SK-N-SH (cell line): ENCODE measurements around the gene THSD7A. TPM values are rescaled to one million over a fixed set of nuclear protein-coding genes. Genes with fewer than 3 reads are reported as not detected.

Experiments used
- CTCF ChIA-PET: fragments of 300-600, 350-600 bp; formaldehyde crosslinking; extraction: SDS; loops from one replicate; lab custom pipeline; 2021; lab: Yijun Ruan, JAX
- POLR2A ChIA-PET: fragments of 350-600 bp; sonication (Branson Sonifier 250); formaldehyde crosslinking; extraction: SDS; loops from one replicate; lab custom pipeline; 2020; ENCODE audit warnings: antibody characterized with exemption, inconsistent platforms; lab: Yijun Ruan, JAX
- DNase-seq: peaks from one replicate; pipeline ENCODE4 v3.0.0; 2012
- H2AFZ ChIP-seq: fragments of 200-600 bp; sonication (generic); 2 replicates; pipeline ENCODE4 v1.8.1; 2016; ENCODE audit warnings: antibody characterized with exemption, mild to moderate bottlenecking, low read depth
- H3F3A ChIP-seq: fragments of 200-600 bp; sonication (generic); replicated peaks from 2 replicates; pipeline ENCODE3; 2016; ENCODE audit warnings: antibody characterized with exemption, mild to moderate bottlenecking; ENCODE audit not compliant: insufficient read depth
- H3K27ac ChIP-seq, 2 experiments: fragments of 200-500 bp in 1 of 2; fragments of 200-600 bp in 1 of 2; sonication (Bioruptor generic) in 1 of 2; sonication (generic), shearing (Covaris generic) in 1 of 2; 2 replicates each; pipeline versions ENCODE4 v1.5.1 to v1.6.1; 2014 to 2016; ENCODE audit warnings: low read depth in 2 of 2, inconsistent platforms in 1 of 2, low read length in 1 of 2, mild to moderate bottlenecking in 1 of 2, mixed read lengths in 1 of 2
- H3K27me3 ChIP-seq: fragments of 200-600 bp; sonication (generic), shearing (Covaris generic); 2 replicates; pipeline ENCODE4 v1.6.1; 2016; ENCODE audit warnings: mixed run types; ENCODE audit not compliant: insufficient read depth
- H3K36me3 ChIP-seq, 2 experiments: fragments of 200-500 bp in 1 of 2; fragments of 200-600 bp in 1 of 2; sonication (Bioruptor generic) in 1 of 2; sonication (generic) in 1 of 2; replicated peaks in 1 of 2; 2 replicates each; pipeline versions ENCODE3 to v1.5.1; 2014 to 2016; ENCODE audit warnings: low read length in 1 of 2, mild to moderate bottlenecking in 1 of 2; ENCODE audit not compliant: insufficient read depth in 2 of 2, control insufficient read depth in 1 of 2
- H3K4me1 ChIP-seq, 2 experiments: fragments of 200-500 bp in 1 of 2; fragments of 200-600 bp in 1 of 2; sonication (Bioruptor generic) in 1 of 2; sonication (generic), shearing (Covaris generic) in 1 of 2; 2 replicates each; pipeline versions ENCODE4 v1.5.1 to v1.6.1; 2014 to 2016; ENCODE audit warnings: low read depth in 1 of 2, low read length in 1 of 2, mixed run types in 1 of 2; ENCODE audit not compliant: insufficient read depth in 2 of 2, control insufficient read depth in 1 of 2
- H3K4me2 ChIP-seq: fragments of 200-600 bp; sonication (generic), shearing (Covaris generic); 2 replicates; pipeline ENCODE4 v1.6.1; 2017; ENCODE audit warnings: mixed run types
- H3K4me3 ChIP-seq, 2 experiments: fragments of 200-500 bp in 1 of 2; fragments of 200-600 bp in 1 of 2; sonication (Bioruptor generic) in 1 of 2; sonication (generic), shearing (Covaris generic) in 1 of 2; 2 replicates each; pipeline versions ENCODE4 v1.5.1 to v1.8.1; 2014 to 2016; ENCODE audit warnings: low read depth in 2 of 2, inconsistent platforms in 1 of 2, low read length in 1 of 2, mild to moderate bottlenecking in 1 of 2, mixed read lengths in 1 of 2, moderate library complexity in 1 of 2
- H3K79me2 ChIP-seq: fragments of 200-600 bp; sonication (generic); 2 replicates; pipeline ENCODE4 v1.8.1; 2017; ENCODE audit warnings: mild to moderate bottlenecking; ENCODE audit not compliant: insufficient read depth
- H3K9ac ChIP-seq: fragments of 200-600 bp; sonication (generic); 2 replicates; pipeline ENCODE4 v1.6.1; 2017; ENCODE audit warnings: mixed run types
- H3K9me2 ChIP-seq: fragments of 200-600 bp; sonication (generic); 2 replicates; pipeline ENCODE4 v1.6.1; 2017; ENCODE audit warnings: mixed run types
- H3K9me3 ChIP-seq: fragments of 200-600 bp; sonication (generic); 2 replicates; pipeline ENCODE4 v1.6.1; 2017; ENCODE audit warnings: mixed run types, mild to moderate bottlenecking, moderate library complexity
- H4K20me1 ChIP-seq: fragments of 200-600 bp; sonication (generic); 2 replicates; pipeline ENCODE4 v1.6.1; 2017; ENCODE audit warnings: mild to moderate bottlenecking, mixed run types; ENCODE audit not compliant: insufficient read depth
- CHD2 ChIP-seq: fragments of 150-350 bp; IDR thresholded peaks from 2 replicates; pipeline ENCODE4 v1.6.1; 2018; ENCODE audit warnings: low read length; ENCODE audit not compliant: partially characterized antibody
- ELF1 ChIP-seq: IDR thresholded peaks from 2 replicates; pipeline ENCODE4 v1.4.0; 2012
- EP300 ChIP-seq, 2 experiments: IDR thresholded peaks; 2 replicates each; pipeline versions ENCODE4 v1.4.0 to v1.6.1; 2012; ENCODE audit warnings: borderline replicate concordance in 1 of 2, low read depth in 1 of 2, low read length in 1 of 2
- EZH2phosphoT487 ChIP-seq: fragments of 200-600 bp; sonication (generic); IDR thresholded peaks from 2 replicates; pipeline ENCODE4 v1.6.1; 2017; ENCODE audit warnings: low read depth, mixed run types, mild to moderate bottlenecking, antibody characterized with exemption, moderate library complexity, borderline replicate concordance
- FOSL2 ChIP-seq: IDR thresholded peaks from 2 replicates; pipeline ENCODE4 v1.4.0; 2012; ENCODE audit warnings: low read depth, mild to moderate bottlenecking, moderate library complexity, borderline replicate concordance
- FOXJ3 ChIP-seq: sonication (generic); formaldehyde crosslinking; IDR thresholded peaks from 2 replicates; pipeline ENCODE4 v1.5.1; 2020; ENCODE audit warnings: mild to moderate bottlenecking, missing genetic modification reagents
- FOXM1 ChIP-seq: IDR thresholded peaks from 2 replicates; pipeline ENCODE4 v1.4.0; 2012; ENCODE audit warnings: low read depth, mild to moderate bottlenecking
- GABPA ChIP-seq: IDR thresholded peaks from 2 replicates; pipeline ENCODE4 v1.4.0; 2012; ENCODE audit warnings: low read depth, mild to moderate bottlenecking
- GATA2 ChIP-seq: sonication (generic); formaldehyde crosslinking; IDR thresholded peaks from 2 replicates; pipeline ENCODE4 v1.5.0; 2020; ENCODE audit warnings: mild to moderate bottlenecking, missing genetic modification reagents
- IRF3 ChIP-seq: fragments of 150-350 bp; IDR thresholded peaks from 2 replicates; pipeline ENCODE4 v1.6.1; 2016; ENCODE audit warnings: mild to moderate bottlenecking, low read depth, low read length
- JUND ChIP-seq: IDR thresholded peaks from 2 replicates; pipeline ENCODE4 v1.4.0; 2012
- MEF2A ChIP-seq: IDR thresholded peaks from 2 replicates; pipeline ENCODE4 v1.4.0; 2012; ENCODE audit warnings: low read depth, borderline replicate concordance
- MXI1 ChIP-seq: IDR thresholded peaks from 2 replicates; pipeline ENCODE4 v1.6.1; 2012; ENCODE audit warnings: mild to moderate bottlenecking, low read depth, low read length, improper control_type of control experiment
- RAD21 ChIP-seq: IDR thresholded peaks from 2 replicates; pipeline ENCODE4 v1.6.1; 2012; ENCODE audit warnings: mild to moderate bottlenecking, low read length
- RCOR1 ChIP-seq: fragments of 150-350 bp; IDR thresholded peaks from 2 replicates; pipeline ENCODE4 v1.6.1; 2017; ENCODE audit warnings: antibody characterized with exemption, low read length
- RFX5 ChIP-seq: IDR thresholded peaks from 2 replicates; pipeline ENCODE4 v1.6.1; 2012; ENCODE audit warnings: mild to moderate bottlenecking, improper control_type of control experiment, low read length
- SIN3A ChIP-seq: IDR thresholded peaks from 2 replicates; pipeline ENCODE4 v1.6.1; 2012; ENCODE audit warnings: low read depth, mild to moderate bottlenecking, low read length, moderate library complexity, borderline replicate concordance
- SMC3 ChIP-seq: IDR thresholded peaks from 2 replicates; pipeline ENCODE4 v1.6.1; 2012; ENCODE audit warnings: low read depth, low read length, improper control_type of control experiment
- TEAD4 ChIP-seq: IDR thresholded peaks from 2 replicates; pipeline ENCODE4 v1.4.0; 2012; ENCODE audit warnings: mild to moderate bottlenecking, borderline replicate concordance; ENCODE audit not compliant: insufficient read depth
- YY1 ChIP-seq: IDR thresholded peaks from 2 replicates; pipeline ENCODE4 v1.4.0; 2012; ENCODE audit warnings: low read depth, mild to moderate bottlenecking
- WGBS: methylation state at CpG from one replicate; pipeline ENCODE4 v1.1.6; 2017; ENCODE audit warnings: low lambda C conversion rate; 5-methylcytosine and 5-hydroxymethylcytosine counted together
- polyA plus RNA-seq, 3 experiments: library from polyadenylated mRNA; depleted of rRNA; stranded (reverse); fragments of >200 nt; gene quantifications; 2 replicates each; pipeline ENCODE4 v1.2.3, GENCODE V29; 2012
- TF ChIP-seq, protein P1 (sequence below): IDR thresholded peaks from 2 replicates; pipeline ENCODE4; 2012
- TF ChIP-seq, protein P2 (sequence below): IDR thresholded peaks from 2 replicates; pipeline ENCODE4 v1.4.0; 2012; ENCODE audit warnings: low read depth, borderline replicate concordance
- TF ChIP-seq, protein P3 (sequence below): IDR thresholded peaks from 2 replicates; pipeline ENCODE4 v1.4.0; 2012; ENCODE audit warnings: low read depth, borderline replicate concordance

Gene THSD7A
- polyA plus RNA-seq, 1 of the 3 experiments (the other 2 are of a cell fraction): 0.16 TPM

- CTCF ChIA-PET: no interaction called here
- POLR2A ChIA-PET: interaction anchor here (0.6 kb wide), 1 partner anchor 1885 kb away, joined by 3 read pairs; no protein-coding TSS in a partner anchor
- Histone ChIP-seq H3K9me2 (no peaks in the 10 kb centered on the region), H3K27ac (no peak overlapping the region), H3K4me3 (no peak overlapping the region), H4K20me1 (no peaks in the 10 kb centered on the region), H3K79me2 (no peaks in the 10 kb centered on the region), H3K4me2 (no peak overlapping the region), H3K27me3 (no peaks in the 10 kb centered on the region), H3K4me1 (peaks cover 0 to 20% of the 10 kb centered on the region in 2 experiments; a peak in 2 of 4 replicates), H2AFZ (no peak overlapping the region), H3F3A (no peaks in the 10 kb centered on the region), H3K36me3 (peaks cover 0 to 13% of the 10 kb centered on the region in 2 experiments), H3K9ac (no peak overlapping the region), H3K9me3 (no peaks in the 10 kb centered on the region; the same call in 1 of the 2 replicates)
- TF ChIP-seq MEF2A (no peak), IRF3 (no peak), RFX5 (no peak), GATA2 (CRISPR knock-in tag) (no peak), RCOR1 (no peak), ELF1 (no peak), GABPA (no peak), EP300 (IDR thresholded peaks at IDR 0.05; ENCODE audit: borderline replicate concordance in 1 of 2, low read depth in 1 of 2, low read length in 1 of 2) (no peak), JUND (no peak), TEAD4 (no peak), EZH2phosphoT487 (no peak), SIN3A (no peak), FOSL2 (no peak), MXI1 (no peak), FOXM1 (no peak)
- TF ChIP-seq, protein P1, sequence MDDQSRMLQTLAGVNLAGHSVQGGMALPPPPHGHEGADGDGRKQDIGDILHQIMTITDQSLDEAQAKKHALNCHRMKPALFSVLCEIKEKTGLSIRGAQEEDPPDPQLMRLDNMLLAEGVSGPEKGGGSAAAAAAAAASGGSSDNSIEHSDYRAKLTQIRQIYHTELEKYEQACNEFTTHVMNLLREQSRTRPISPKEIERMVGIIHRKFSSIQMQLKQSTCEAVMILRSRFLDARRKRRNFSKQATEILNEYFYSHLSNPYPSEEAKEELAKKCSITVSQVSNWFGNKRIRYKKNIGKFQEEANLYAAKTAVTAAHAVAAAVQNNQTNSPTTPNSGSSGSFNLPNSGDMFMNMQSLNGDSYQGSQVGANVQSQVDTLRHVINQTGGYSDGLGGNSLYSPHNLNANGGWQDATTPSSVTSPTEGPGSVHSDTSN: no peak
- DNase-seq: no peak
- 47% methylated on average over 3 of the region's 3 CpGs for WGBS
These were observed 43.4 kb downstream of the THSD7A start for GRCh38 chr7:11788568-11788967.

DNA sequence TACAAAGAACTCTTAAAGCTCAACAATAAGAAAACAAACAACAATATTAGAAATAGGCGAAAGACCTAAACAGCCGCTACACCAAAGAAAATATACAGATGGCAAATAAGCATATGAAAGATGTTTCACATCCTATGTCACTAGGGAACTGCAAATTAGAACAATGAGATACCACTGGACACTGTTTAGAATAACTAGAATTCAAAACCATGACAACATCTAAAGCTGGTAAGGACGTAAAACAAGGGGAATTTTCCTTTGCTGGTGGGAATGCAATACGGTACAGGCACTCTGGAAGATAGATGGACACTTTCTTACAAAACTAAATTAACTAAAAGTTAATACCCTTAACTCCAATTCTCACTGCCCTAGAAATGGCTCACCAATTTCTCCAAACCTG lies 44.5 kb downstream of the THSD7A start:
- Histone ChIP-seq H3K36me3 (peaks cover 0 to 9% of the 10 kb centered on the region in 2 experiments), H2AFZ (no peak overlapping the region), H3K4me3 (no peak overlapping the region), H3K4me1 (peaks cover 0 to 21% of the 10 kb centered on the region in 2 experiments; a peak in 2 of 4 replicates), H3K9me3 (no peaks in the 10 kb centered on the region), H3K27me3 (no peaks in the 10 kb centered on the region), H3K9ac (no peak overlapping the region), H3K79me2 (no peaks in the 10 kb centered on the region), H4K20me1 (no peaks in the 10 kb centered on the region), H3K4me2 (no peak overlapping the region), H3K9me2 (no peaks in the 10 kb centered on the region), H3F3A (no peaks in the 10 kb centered on the region), H3K27ac (no peak overlapping the region)
- 65% methylated on average over 4 of the region's 4 CpGs for WGBS
- no peak for DNase-seq
- POLR2A ChIA-PET: no interaction called here
- CTCF ChIA-PET: no interaction called here
- TF ChIP-seq FOSL2 (no peak), FOXJ3 (CRISPR knock-in tag) (no peak), RCOR1 (no peak), GABPA (no peak), EZH2phosphoT487 (no peak), CHD2 (no peak), SMC3 (no peak), RAD21 (no peak), YY1 (no peak), MEF2A (no peak), RFX5 (no peak)
- TF ChIP-seq, protein P2, sequence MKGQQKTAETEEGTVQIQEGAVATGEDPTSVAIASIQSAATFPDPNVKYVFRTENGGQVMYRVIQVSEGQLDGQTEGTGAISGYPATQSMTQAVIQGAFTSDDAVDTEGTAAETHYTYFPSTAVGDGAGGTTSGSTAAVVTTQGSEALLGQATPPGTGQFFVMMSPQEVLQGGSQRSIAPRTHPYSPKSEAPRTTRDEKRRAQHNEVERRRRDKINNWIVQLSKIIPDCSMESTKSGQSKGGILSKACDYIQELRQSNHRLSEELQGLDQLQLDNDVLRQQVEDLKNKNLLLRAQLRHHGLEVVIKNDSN: no peak
- TF ChIP-seq, protein P3, sequence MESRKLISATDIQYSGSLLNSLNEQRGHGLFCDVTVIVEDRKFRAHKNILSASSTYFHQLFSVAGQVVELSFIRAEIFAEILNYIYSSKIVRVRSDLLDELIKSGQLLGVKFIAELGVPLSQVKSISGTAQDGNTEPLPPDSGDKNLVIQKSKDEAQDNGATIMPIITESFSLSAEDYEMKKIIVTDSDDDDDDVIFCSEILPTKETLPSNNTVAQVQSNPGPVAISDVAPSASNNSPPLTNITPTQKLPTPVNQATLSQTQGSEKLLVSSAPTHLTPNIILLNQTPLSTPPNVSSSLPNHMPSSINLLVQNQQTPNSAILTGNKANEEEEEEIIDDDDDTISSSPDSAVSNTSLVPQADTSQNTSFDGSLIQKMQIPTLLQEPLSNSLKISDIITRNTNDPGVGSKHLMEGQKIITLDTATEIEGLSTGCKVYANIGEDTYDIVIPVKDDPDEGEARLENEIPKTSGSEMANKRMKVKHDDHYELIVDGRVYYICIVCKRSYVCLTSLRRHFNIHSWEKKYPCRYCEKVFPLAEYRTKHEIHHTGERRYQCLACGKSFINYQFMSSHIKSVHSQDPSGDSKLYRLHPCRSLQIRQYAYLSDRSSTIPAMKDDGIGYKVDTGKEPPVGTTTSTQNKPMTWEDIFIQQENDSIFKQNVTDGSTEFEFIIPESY: no peak
